Neural crest cell (in vitro differentiated cells): ENCODE data around the gene PDCD1. TPM values are rescaled to one million over a fixed set of nuclear protein-coding genes. Genes with fewer than 3 reads are reported as not detected.

ENCODE experiments used
- DNase-seq: peaks from one replicate; pipeline ENCODE4 v3.0.0; 2021; ENCODE audit warnings: low read depth, mixed read lengths, low spot score
- H3K27ac Mint-ChIP-seq: one replicate; pipeline ENCODE4 v1.8.0; 2021; ENCODE audit warnings: mild to moderate bottlenecking, mixed read lengths; ENCODE audit not compliant: unreplicated experiment
- H3K27me3 Mint-ChIP-seq: 2 replicates; pipeline ENCODE4 v1.8.0; 2021; ENCODE audit warnings: low read depth, mild to moderate bottlenecking, mixed read lengths
- H3K36me3 Mint-ChIP-seq: 2 replicates; pipeline ENCODE4 v1.8.0; 2021; ENCODE audit warnings: low read depth, mild to moderate bottlenecking, mixed read lengths
- H3K4me1 Mint-ChIP-seq: 2 replicates; pipeline ENCODE4 v1.8.0; 2021; ENCODE audit warnings: mixed read lengths
- H3K4me3 Mint-ChIP-seq: one replicate; pipeline ENCODE4 v1.8.0; 2021; ENCODE audit warnings: mild to moderate bottlenecking, mixed read lengths
- H3K9me3 Mint-ChIP-seq: 2 replicates; pipeline ENCODE4 v1.8.0; 2021; ENCODE audit warnings: mixed read lengths
- total RNA-seq: library from RNA; stranded (reverse); gene quantifications from 2 replicates; pipeline ENCODE4 v1.2.1, GENCODE V29; 2021
- TF ChIP-seq, protein P1 (sequence below): fragments of 200-600 bp; sonication (generic); conservative IDR thresholded peaks from 2 replicates; pipeline ENCODE4 v1.5.0; 2021; ENCODE audit warnings: antibody characterized with exemption, mild to moderate bottlenecking

The PDCD1 gene
- total RNA-seq, 1 donor from 2014 or later = not detected

DNA sequence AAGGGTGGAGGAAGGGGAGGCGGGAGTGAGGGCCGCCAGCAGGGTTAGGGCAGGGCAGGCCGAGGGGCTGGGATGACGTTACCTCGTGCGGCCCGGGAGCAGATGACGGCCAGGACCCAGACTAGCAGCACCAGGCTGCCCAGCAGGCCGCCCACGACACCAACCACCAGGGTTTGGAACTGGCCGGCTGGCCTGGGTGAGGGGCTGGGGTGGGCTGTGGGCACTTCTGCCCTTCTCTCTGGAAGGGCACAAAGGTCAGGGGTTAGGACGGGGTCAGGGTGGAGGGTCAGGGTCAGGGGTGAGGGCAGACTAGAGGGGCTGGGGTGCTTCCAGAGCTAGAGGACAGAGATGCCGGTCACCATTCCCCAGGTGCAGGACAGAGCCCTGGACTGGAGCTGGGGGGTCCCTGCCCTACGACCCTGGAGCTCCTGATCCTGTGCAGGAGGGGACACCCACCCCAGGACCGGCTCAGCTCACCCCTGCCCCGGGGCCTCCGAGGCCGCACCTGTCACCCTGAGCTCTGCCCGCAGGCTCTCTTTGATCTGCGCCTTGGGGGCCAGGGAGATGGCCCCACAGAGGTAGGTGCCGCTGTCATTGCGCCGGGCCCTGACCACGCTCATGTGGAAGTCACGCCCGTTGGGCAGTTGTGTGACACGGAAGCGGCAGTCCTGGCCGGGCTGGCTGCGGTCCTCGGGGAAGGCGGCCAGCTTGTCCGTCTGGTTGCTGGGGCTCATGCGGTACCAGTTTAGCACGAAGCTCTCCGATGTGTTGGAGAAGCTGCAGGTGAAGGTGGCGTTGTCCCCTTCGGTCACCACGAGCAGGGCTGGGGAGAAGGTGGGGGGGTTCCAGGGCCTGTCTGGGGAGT is 6.3 kb downstream of the PDCD1 start:
- no peaks in the 10 kb centered on the region for H3K36me3 Mint-ChIP-seq
- DNase-seq = no peak
- no peaks in the 10 kb centered on the region for H3K9me3 Mint-ChIP-seq
- H3K27ac Mint-ChIP-seq = no peak overlapping the region
- no peak overlapping the region for H3K4me3 Mint-ChIP-seq
- no peaks in the 10 kb centered on the region for H3K4me1 Mint-ChIP-seq
- TF ChIP-seq, protein P1, sequence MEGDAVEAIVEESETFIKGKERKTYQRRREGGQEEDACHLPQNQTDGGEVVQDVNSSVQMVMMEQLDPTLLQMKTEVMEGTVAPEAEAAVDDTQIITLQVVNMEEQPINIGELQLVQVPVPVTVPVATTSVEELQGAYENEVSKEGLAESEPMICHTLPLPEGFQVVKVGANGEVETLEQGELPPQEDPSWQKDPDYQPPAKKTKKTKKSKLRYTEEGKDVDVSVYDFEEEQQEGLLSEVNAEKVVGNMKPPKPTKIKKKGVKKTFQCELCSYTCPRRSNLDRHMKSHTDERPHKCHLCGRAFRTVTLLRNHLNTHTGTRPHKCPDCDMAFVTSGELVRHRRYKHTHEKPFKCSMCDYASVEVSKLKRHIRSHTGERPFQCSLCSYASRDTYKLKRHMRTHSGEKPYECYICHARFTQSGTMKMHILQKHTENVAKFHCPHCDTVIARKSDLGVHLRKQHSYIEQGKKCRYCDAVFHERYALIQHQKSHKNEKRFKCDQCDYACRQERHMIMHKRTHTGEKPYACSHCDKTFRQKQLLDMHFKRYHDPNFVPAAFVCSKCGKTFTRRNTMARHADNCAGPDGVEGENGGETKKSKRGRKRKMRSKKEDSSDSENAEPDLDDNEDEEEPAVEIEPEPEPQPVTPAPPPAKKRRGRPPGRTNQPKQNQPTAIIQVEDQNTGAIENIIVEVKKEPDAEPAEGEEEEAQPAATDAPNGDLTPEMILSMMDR = no peak
- no peaks in the 10 kb centered on the region for H3K27me3 Mint-ChIP-seq

DNA sequence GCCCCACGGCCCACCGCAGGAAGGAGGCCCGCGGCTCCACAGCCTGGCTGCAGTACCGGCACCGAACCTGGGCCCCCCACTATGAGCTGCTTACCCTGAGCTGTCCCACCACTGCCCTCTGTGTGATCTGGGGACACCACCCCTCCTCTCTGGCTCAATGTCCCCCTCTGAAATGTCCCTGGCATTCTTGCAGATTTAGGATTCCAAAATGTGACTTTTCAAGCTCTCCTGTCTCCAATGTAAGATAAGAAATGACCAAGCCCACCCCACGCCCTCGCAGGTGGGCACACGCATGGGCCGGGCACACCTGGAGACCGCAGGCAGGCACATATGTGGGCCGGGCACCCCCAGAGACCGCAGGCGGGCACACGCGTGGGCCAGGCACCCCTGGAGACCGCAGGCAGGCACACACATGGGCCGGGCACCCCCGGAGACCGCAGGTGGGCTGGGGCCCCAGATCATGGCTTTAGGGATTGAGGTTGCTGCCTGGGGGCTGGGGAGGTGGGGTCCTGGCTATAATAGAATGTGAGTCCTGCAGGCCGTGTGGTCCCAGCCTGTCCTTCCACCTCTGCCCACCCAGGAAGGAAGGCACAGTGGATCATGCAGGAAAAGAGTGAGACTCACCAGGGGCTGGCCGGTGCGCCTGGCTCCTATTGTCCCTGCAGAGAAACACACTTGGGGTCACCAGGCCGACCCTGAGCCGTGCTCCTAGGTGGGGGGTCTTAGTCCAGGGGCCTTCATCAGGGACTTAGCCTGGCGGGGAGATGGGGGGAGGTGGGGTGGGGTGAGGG is 7.2 kb downstream of the PDCD1 start:
- Mint-ChIP-seq H3K27ac (no peak overlapping the region), H3K9me3 (no peaks in the 10 kb centered on the region), H3K4me1 (peaks cover 2% of the 10 kb centered on the region), H3K27me3 (peaks cover 2% of the 10 kb centered on the region), H3K36me3 (no peaks in the 10 kb centered on the region), H3K4me3 (no peak overlapping the region)
- TF ChIP-seq, protein P1 = no peak
- no peak for DNase-seq

DNA sequence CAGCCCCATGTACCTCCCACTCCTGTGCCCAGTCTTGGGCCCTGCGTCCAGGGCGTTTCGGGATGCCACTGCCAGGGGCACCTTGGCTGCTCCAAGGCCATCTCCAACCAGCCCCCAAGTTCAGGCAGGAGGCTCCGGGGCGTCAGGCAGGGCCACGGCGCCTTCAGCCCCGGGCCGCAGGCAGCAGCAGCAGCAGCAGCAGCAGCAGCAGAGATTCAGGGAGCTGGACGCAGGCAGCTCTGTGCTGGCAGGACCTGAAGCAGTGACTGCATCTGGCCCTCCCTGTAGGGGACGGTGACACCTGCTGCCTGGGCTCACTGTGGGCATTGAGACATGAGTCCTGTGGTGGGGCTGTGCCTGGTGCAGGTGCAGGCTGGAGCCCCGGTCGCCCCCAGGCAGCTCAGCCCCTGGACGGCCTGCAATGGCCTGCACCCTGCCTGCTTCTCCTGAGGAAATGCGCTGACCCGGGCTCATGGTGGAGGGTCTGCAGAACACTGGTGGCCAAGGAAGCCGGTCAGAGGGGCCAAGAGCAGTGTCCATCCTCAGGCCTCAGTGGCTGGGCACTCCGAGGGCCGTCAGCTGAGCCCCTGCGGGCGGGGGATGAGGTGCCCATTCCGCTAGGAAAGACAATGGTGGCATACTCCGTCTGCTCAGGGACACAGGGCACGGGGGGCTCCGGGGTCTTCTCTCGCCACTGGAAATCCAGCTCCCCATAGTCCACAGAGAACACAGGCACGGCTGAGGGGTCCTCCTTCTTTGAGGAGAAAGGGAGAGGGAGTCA is 8.0 kb downstream of the PDCD1 start:
- DNase-seq = no peak

DNA sequence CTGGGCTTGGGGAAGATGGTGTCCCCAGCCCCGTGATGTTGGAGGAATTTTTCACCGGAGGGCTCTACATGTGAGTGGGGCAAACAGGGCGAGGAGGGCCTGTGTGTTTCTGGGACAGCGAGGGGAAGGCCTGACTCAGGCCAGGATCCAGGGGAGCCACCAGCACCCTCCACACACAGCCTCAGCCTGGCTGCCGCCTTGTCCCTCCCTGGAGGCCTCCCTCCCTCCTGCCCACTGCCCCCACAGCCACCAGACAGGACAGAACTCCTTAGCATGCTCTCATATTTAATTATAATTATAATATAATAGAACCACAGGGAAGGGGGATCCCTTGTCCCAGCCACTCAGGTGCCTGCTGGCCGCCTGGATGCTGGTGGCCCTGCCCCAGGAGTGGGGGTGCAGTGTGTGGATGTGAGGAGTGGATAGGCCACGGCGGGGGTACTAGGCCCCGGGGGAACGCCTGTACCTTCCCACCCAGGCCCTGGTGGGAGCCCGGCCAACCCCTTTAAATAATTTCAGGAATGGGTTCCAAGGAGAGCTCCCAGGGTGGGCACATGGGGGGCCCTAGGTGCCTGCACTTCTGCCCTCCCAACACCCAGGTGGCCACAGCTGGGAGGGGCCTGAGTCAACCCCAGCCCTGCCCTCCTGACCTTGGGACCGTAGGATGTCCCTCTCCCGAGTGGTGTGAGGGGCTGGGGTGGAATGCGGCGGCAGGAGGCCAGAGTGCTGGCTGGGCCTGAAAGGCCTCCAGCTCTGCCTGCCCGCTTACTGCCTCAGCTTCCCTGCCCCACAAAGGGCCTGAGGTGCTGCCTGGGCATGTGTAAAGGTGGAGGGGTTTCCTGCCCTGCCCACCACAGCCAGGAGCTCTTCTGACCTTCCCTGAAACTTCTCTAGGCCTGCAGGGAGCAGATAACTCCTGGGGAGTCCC is 8.8 kb downstream of the PDCD1 start:
- Mint-ChIP-seq H3K9me3 (no peaks in the 10 kb centered on the region), H3K4me1 (peaks cover 14% of the 10 kb centered on the region), H3K4me3 (no peak overlapping the region), H3K27me3 (peaks cover 14% of the 10 kb centered on the region), H3K36me3 (no peaks in the 10 kb centered on the region), H3K27ac (no peak overlapping the region)
- DNase-seq = no peak
- TF ChIP-seq, protein P1 = no peak

More for the DNA sequence above, 8.0 kb downstream of the PDCD1 start:
- Mint-ChIP-seq H3K27ac (no peak overlapping the region), H3K36me3 (no peaks in the 10 kb centered on the region), H3K4me3 (no peak overlapping the region), H3K9me3 (no peaks in the 10 kb centered on the region), H3K4me1 (peaks cover 7% of the 10 kb centered on the region), H3K27me3 (peaks cover 7% of the 10 kb centered on the region)
- TF ChIP-seq, protein P1 = no peak
